Measurements from ENCODE around the gene ACO2.

The ACO2 gene

GRCh38 chr22:41522813-41523212 lies 53.9 kb downstream of the ACO2 start:
- no peak for DNase-seq (ENCODE audit: low read depth in 2 of 3, low spot score in 2 of 3)

- no peak for DNase-seq (ENCODE audit: low read depth in 2 of 3, low spot score in 2 of 3)
These were observed 54.7 kb downstream of the ACO2 start for GRCh38 chr22:41523464-41524221.

- DNase-seq (ENCODE audit: low read depth in 2 of 3, low spot score in 2 of 3): no peak
These were observed 55.3 kb downstream of the ACO2 start for GRCh38 chr22:41524251-41524661.

GRCh38 chr22:41524809-41525449 lies 56.0 kb downstream of the ACO2 start:
- no peak for DNase-seq (ENCODE audit: low read depth in 2 of 3, low spot score in 2 of 3)

GRCh38 chr22:41525450-41526225 lies 56.7 kb downstream of the ACO2 start:
- no peak for DNase-seq (ENCODE audit: low read depth in 2 of 3, low spot score in 2 of 3)

GRCh38 chr22:41526226-41526829 lies 57.4 kb downstream of the ACO2 start:
- DNase-seq (ENCODE audit: low read depth in 2 of 3, low spot score in 2 of 3): no peak

- DNase-seq (ENCODE audit: low read depth in 2 of 3, low spot score in 2 of 3): peak; percentile 38 to 62 (median 57)
These were observed 58.2 kb downstream of the ACO2 start for GRCh38 chr22:41526830-41527799.

GRCh38 chr22:41528132-41528766 lies 59.3 kb downstream of the ACO2 start:
- DNase-seq (ENCODE audit: low read depth in 2 of 3, low spot score in 2 of 3): no peak

GRCh38 chr22:41528938-41529561 lies 60.1 kb downstream of the ACO2 start:
- DNase-seq (ENCODE audit: low read depth in 2 of 3, low spot score in 2 of 3): no peak

- no peak for DNase-seq (ENCODE audit: low read depth in 2 of 3, low spot score in 2 of 3)
These were observed 62.2 kb downstream of the ACO2 start for GRCh38 chr22:41530890-41531714.

GRCh38 chr22:41531715-41532477 lies 63.0 kb downstream of the ACO2 start:
- no peak for DNase-seq (ENCODE audit: low read depth in 2 of 3, low spot score in 2 of 3)

- peak; percentile 34 to 61 (median 61) for DNase-seq (ENCODE audit: low read depth in 2 of 3, low spot score in 2 of 3)
These were observed 64.2 kb downstream of the ACO2 start for GRCh38 chr22:41532908-41533825.

- no peak for DNase-seq (ENCODE audit: low read depth in 2 of 3, low spot score in 2 of 3)
These were observed 65.3 kb downstream of the ACO2 start for GRCh38 chr22:41534219-41534618.

- no peak for DNase-seq (ENCODE audit: low read depth in 2 of 3, low spot score in 2 of 3)
These were observed 66.3 kb downstream of the ACO2 start for GRCh38 chr22:41535244-41535643.

GRCh38 chr22:41537203-41537602 lies 68.3 kb downstream of the ACO2 start:
- DNase-seq (ENCODE audit: low read depth in 2 of 3, low spot score in 2 of 3): no peak

- no peak for DNase-seq (ENCODE audit: low read depth in 2 of 3, low spot score in 2 of 3)
These were observed 69.7 kb downstream of the ACO2 start for GRCh38 chr22:41538583-41538982.

All from activated CD8-positive, alpha-beta memory T cell treated with anti-CD3 and anti-CD28 coated beads for 48 hours (primary cell).